HG03378 (cell line): ENCODE results near the gene RIT2.

Experiments
- ATAC-seq: cut with Tn5 transposase; IDR thresholded peaks from one replicate; pipeline ENCODE4 v1.9.1; 2021; ENCODE audit warnings: mild to moderate bottlenecking, moderate library complexity; ENCODE audit not compliant: unreplicated experiment

RIT2 gene

DNA sequence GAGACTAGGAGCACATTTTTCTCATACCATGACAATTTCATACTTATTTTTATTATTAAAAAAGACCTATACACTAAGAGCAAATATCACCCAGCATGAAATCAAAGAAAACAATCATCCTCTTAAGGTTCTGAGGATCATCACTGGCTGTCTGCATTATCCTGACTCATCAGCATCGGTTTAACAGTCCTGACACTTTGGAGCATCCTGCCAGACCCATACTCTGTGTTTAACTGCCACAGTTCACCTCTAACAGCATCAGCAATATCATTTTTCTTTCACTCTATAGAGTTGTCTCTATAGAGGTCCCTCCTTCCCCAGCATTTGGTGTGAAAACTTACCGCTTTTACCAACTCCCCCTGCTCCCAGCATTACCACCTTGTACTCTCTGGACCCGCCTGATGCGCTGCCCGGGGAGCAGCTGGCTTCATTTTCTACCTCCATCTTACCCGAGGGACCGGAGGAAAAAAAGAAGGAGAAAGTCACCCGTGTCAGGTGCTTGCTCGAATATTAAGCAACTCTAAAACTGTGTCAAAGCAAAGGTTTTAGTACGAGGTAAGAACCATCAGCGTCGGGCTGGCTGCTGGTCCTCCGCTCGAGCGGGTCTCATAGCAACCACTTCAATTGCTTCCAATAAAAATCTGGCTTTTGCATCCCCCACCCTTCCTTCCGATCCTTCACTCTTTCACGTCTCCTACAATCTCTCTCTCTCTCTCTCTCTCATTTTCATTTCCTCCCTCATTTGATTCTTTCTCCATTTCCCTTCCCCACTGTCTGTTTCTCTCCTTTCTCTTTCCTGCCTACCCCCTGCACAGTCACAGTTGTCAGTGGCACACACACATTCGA lies at the start of gene RIT2:
Gene RIT2, minus strand, starts transcription at position 610 of the 846 bp plus-strand sequence.
- ATAC-seq = no peak

DNA sequence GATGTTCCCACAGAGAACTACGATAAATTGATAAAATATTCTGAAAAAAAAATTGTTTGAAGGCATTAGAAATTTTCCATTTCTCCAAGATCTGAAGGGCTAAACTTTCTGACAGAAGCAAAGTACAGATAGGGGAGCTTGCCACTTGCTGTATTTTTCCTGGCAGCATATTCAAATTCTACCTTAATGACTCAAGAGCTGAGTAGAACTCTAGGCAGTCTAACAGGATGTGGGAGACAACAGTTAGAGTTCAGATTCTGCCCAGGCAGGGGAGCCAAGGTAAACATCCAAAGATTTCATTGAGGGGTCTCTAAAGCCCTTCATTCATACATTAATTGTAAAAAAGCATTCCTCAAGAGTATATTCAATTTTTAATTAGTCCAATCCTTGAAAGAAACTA lies 46.0 kb upstream of the RIT2 start:
- no peak for ATAC-seq

DNA sequence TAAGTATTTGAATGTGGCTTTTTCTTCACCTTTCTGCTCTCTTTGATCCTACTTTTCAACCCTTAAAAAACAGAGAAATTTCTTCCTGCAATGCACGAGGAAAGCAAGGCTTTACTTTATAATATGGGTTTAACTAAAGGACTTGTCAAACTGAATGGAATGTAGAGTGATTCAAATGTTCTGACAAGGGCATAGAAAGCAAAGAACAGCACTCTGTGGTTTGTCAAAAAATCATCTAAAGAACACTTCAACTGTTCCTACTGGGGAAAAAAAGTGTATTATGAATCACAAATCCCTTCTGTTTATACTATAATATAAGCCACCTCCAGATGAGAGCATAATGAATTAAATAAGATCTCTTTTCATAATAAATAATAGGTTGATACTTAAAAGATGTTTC lies 45.0 kb upstream of the RIT2 start:
- ATAC-seq = no peak

DNA sequence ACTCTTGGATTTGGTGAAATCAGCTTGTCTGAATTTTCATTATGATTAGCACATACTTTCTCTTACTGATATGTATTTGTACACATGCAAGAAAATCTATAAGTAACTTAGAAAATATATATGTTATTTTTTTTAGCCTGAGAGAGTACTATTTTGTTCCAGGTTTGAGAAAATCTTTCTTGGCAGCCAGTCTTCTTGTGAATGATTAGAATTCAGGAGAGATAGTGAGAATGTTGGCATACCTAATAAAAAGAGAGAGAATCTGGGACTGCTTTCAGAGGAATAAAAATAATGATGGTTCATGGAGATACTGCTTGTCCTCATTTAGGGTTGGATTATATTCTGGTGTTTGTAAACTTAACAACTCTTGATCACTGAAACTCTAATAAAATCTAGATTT lies 44.4 kb upstream of the RIT2 start:
- no peak for ATAC-seq

DNA sequence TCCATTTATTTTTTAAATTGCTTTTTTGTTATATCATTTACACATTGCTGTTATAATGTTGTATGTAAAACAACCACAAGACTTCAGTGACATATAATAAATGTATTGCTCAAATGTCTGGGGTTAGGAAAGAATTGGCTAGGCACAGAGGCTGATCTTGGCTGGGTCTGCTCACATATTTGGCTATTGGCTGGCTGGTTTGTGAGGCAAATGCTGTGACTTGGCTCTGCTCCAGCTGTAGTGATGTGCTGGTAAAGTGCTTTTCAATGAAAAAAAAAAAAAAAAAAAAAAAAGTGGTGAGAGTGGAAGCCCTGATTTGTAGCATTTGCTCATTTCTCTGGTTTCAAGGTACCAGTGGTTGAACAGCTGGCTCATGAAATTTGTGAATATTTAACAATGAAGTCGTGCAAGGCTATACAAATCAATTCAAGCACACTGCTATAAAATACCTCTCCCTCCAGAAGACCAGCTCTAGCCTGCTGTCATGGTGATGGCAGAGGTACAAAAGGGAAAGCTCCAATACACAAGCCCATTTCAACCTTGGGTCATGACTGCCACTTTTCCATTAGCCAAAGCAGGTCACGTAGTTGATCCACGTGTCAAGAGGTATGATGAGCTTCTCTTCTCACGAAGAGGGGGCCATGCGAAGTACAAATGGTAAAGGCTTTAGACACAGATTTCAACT lies 43.7 kb upstream of the RIT2 start:
- no peak for ATAC-seq

DNA sequence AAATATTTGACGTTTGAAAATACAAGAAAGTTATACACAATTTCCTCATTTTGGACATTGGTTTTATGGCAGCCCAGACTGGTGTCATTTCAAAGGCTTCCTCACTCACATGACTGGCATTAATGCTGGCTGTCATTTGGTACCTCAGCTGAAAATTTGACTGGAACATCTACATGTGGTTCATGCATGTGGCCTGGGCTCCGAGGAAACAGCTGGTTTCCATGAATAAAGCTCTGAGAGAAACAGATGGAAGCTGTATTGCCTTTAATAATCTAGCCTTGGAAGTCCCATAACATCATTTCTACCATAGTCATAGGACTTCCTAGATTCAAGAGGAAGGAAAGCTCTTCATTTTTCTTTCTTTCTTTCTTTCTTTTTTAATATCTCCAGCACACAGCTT lies 42.9 kb upstream of the RIT2 start:
- no peak for ATAC-seq

DNA sequence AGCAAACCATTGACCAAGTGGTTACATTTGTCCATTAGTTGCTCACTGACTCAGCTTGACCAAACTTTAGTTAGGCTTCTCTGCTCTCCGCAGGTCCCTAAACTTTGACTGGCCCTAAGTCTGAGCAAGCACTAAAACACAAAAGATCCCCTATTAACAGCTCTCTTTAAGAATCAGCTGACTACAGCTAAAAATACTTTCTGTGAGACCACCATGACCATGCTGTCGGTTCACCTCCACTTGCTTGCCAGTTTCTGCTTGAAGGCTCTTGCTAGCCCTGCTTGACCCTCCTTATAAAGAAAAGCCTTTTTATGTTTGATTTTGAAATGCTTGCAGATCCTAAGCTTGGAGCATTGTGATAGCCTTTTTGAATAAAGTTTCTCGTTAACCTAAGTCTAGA lies 40.4 kb upstream of the RIT2 start:
- ATAC-seq = no peak

DNA sequence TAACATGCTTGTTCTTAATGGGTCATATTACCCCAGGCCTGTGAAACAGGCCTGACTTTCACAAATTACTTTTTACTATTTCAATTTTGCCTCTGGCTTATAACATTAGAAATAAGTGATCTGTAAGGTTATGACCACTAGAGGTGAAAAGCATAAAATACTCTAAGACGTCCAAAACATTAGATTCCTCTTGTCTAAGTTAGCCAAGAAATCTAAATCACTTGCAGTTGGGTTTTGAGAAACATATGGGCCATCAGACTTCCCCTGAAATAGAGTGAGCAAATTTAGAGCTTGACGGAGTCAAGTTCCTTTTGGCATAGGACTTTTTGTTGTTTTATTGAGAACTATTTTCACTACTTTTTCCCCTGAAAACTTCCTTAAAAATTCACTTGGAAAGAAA lies 32.7 kb upstream of the RIT2 start:
- no peak for ATAC-seq

DNA sequence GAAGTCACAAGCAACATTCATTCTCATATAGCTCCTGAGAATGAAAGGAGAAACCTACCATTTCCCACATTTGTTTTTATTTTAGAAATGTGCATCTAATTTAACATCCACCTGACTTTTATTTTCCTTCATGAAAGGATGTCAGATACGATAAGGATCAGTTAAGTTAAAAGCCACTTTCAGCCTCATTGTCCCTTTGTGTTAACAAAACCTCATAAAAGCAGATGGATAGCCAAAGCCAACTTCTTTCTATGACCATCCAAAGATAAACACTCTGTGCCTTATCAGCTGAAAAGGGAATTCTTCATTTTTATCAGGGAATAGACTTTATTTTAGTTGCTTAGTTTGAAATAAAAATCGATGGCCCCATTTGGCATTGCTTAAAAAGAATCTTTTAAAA lies 25.7 kb upstream of the RIT2 start:
- no peak for ATAC-seq

DNA sequence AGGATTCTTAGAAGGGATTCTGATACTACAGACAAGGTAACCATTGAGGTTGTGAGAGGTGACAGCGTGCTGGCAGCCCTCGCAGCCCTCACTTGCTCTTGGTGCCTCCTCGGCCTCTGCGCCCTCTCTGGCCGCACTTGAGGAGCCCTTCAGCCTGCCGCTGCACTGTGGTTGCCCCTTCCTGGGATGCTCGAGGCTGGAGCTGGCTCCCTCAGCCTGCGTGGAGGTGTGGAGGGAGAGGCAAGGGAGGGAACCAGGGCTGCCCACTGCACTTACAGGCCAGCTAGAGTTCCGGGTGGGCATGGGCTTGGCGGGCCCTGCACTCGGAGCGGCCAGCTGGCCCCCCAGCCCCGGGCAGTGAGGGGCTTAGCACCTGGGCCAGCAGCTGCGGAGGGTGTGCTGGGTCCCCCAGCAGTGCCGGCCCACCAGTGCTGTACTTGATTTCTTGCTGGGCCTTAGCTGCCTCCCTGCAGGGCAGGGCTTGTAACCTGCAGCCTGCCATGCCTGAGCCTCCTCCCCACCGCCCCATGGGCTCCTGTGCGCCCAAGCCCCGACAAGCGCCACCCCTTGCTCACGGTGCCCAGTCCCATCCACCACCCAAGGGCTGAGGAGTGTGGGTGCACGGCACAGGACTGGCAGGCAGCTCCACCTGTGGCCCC lies 23.9 kb upstream of the RIT2 start:
- no peak for ATAC-seq

DNA sequence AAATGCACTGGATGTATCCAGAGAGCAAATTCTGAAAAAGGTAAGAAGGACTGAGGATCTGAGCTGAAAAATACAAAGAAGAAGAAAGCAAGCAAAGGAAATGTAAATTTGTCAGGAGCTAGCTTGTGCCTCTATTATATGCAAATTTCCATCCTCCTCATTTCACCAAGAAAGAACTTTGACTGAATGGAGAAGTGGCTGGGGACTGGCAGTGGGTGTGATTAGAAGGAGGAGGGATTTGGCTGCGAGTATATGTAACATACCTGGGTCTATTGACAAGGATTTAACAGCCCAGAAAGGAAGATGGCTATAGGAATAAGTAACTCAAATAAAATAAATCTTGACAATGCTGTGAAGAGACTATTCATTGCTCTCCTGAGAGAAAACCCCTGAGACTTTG lies 19.4 kb upstream of the RIT2 start:
- no peak for ATAC-seq

DNA sequence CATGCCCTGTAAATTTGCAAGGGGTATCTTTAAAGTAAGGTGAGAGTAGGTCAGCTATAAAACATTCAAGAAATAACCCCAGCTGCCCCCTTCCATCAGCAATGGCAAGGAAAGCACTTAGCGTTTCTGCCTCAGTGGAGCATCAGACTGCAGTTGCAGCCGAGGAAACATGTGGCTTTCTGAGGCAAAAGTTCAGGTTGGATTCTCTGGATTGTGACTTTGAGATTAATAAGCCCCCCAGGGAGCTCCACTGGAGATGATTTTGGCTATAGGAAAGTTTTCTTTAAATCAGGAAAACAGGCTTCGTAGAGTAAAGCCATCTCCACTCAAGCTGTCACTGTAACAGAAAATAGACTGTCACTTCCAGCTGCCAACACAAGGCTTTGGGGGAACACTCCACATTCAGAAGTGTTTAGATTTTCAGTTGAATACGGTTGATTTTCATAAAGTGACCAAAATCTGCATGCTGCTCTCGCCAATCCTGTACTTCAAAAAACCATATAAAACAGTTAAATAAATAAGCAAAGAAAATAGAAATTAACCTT lies 15.3 kb upstream of the RIT2 start:
- ATAC-seq = no peak

DNA sequence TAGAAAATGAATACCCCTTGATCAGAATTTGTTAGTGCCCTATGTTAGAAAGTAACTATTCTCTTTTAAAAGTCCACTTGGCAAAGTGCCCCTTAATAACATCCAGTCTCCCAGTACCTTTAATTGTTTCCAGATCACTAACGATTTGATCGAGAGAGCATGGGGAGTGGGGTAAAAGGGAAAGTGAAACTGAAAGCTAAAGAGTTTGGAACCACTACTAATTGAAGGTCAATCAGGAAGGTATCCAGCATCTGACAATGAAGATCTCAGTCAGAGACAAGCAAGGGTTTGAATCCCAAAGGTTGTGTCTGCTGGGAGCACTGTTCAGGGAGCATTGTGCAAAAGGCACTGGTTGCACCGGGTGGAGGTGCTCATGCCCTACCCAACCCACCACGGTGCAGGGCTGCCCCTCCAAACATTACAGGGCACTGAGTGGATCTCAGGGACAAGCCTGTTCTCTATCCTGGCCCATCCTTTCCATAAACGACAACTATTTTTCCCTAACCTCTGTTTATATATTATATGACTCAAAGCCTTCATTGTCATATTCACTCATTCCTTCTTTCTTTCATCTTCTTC lies 14.6 kb upstream of the RIT2 start:
- ATAC-seq = no peak

DNA sequence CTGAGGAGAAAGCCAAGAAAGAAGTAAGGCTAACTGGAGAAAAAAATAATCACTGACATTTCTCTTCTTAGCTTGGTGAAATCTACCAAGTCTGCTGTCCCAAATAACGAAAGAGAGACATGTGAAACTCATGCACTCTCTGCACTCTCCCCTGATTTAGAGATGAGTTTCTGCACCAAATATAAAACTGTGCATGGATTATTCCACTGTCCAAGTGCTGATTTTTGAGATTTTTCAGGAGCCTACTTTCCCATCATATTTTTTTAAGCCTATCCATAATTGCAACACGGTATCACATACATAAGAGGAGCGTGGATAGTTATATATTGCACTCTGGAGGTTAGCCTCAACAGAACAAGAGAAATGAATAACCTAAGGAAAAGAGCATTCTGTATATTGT lies 10.0 kb upstream of the RIT2 start:
- no peak for ATAC-seq

DNA sequence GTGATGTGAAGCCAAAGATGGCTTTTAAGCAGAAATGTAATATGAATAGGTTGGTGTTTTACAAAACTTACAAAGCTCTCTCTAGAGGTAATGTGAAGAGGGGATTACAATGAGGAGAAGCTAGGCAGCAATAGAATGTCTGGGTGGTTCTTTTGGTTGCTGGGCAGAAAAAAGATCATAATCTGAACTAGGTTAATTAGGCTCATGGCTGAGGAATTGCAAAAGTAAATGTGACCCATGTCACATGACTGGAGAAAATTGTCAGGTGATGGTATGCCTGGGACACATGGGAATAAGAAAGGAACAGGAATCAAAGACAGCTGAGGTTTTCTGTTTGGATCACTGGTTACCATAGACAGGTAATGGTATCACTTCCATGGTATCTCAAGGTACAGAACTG lies 7.5 kb upstream of the RIT2 start:
- ATAC-seq = no peak

DNA sequence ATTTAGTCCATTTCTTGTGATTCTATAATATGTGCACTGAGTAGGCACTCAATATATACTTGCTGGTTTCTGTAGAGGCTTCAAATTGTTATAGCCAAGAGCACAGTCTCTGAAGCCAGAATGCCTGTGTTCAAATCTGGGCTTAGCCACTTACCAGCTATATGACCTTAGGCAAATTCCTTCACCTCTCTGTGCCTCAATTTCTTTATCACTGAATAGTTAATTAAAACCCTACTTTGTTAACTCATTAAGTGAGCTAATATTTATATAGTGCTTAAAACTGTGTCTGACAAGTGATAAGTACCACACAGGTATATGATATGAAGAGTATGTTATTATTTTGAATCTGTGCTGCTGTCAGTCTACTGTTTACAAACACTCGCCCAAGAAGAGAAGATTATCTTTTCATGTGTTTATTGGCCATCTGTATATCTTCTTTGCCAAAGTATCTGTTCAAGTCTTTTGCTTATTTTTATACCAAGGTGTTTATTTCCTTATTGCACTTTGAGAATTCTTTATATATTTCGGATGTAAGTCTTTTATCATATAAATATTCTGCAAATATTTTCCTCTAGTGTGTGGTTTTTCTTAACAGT lies 1.3 kb upstream of the RIT2 start:
- ATAC-seq = no peak

DNA sequence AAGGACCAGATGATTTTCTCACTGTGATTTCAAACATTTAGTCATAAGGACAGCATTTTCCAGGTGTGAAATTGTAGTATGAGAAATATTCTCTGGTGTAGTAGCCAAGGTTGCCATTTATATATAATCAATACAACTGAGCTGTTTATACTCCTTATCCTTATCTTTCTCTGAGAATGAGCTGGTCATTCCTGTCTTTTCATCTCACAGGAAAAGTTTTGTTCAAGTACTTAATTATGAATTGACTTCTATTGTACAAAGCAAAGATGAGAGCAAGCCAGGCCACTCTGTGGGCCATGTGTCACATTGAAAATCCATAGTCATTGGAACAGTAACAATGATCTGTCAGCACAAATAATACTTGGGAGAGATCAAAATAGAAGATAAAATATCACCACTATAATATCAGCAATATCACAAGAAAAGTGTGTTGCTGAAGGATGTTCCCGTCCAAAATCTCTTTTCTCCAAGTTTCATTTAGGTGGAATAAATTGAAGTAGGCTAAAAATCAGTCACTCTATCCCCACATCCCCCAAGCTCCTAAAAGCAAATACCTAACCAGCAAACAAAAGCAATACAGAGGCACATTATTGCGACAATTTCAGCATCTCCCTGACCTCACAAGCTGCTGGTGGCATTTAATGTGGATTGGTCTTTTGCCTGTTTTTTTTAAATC lies 2.1 kb downstream of the RIT2 start:
- ATAC-seq = no peak

DNA sequence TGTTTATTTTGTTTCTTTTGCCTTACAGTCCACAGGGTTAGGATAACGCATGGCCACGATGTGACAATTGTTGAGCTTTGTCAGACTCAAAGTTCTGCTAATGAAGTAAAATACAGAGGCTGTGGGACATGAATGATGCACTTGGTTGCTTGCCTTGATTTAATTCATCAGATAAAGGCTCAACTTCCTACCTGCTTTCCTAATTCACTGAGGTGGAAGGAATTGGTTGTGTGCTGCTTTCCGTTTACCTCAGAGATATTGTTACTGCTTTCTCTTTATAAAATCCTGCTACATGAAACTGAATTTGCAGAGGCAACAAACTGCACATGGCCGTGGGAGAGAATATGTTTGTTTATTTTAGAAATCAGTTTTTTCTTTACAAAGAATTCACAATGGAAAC lies 6.6 kb downstream of the RIT2 start:
- no peak for ATAC-seq

DNA sequence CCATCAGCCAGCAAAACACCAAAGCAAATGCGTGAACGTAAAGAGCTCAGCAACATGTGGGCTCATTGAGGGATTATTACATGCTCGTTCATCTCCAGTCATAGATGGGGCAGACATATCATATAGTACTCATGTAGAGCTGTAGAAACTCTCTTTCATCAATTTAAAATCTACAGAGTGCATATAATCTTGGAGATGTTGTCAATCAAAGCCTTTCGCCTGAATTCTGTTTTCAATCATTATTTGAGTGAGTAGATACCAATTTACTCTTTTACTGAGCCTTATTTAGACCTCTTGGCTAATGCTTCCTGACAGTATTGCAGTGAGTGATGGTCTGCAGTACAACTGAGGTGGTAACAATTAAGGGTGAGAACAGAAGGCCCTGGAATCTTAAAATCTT lies 7.0 kb downstream of the RIT2 start:
- no peak for ATAC-seq

DNA sequence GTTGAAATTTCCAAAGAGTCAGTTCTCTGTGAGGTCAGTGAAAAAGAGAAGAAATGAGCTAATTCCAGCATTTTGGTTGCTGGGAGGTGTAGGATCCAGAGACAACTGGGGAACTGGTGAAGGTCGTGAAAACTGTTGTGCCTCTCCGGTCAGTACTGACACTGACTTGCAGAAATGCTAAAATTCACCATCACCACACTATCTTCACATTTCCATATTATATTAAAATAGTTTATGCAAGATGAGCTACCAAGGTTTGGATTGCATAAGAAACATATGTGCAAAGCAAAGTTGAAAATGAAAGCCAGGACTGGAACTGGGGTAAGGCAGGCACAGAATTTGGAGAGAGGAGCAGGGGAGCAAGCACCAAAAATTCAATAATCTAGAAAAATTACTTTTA lies 21.8 kb downstream of the RIT2 start:
- ATAC-seq = no peak
